Measurements from ENCODE around the gene KRTAP12-4.
"Not testable (repeated sequence)": the region's sequence is repeated elsewhere in the genome, so short reads cannot be mapped to it uniquely, and the experiment has no call there.

KRTAP12-4 gene

GRCh38 chr21:44657635-44658540 lies 3.4 kb upstream of the KRTAP12-4 start, which contains the start of gene KRTAP12-3:
KRTAP12-3 (plus strand) TSS chr21:44657932; CDS start chr21:44657980, 48 bp downstream.
- Mint-ChIP-seq H3K27ac (peak within 1 kb of the TSS; percentile 95 to 96), H3K36me3 (ENCODE audit: insufficient read depth) (peaks cover 27% of the 10 kb centered on the region), H3K4me1 (ENCODE audit: low read depth in 2 of 2) (peaks cover 57 to 62% of the 10 kb centered on the region in 2 donors), H3K27me3 (no peaks in the 10 kb centered on the region), H3K9me3 (peaks cover 6 to 8% of the 10 kb centered on the region in 2 donors), H3K4me3 (peak within 1 kb of the TSS; percentile 70 to 74)
- DNase-seq, result peak; percentile 63 to 68 (median 63)
- peak; percentile 67 for ATAC-seq (replicated peaks)

GRCh38 chr21:44656868-44657267 lies 2.4 kb upstream of the KRTAP12-4 start:
- Mint-ChIP-seq H3K27ac (peak overlapping the region; percentile 95 to 96), H3K4me1 (ENCODE audit: low read depth in 2 of 2) (peaks cover 57 to 62% of the 10 kb centered on the region in 2 donors), H3K4me3 (peak overlapping the region; percentile 70 to 74), H3K9me3 (peaks cover 3 to 8% of the 10 kb centered on the region in 2 donors), H3K36me3 (ENCODE audit: insufficient read depth) (peaks cover 27% of the 10 kb centered on the region), H3K27me3 (no peaks in the 10 kb centered on the region)
- no peak for ATAC-seq (replicated peaks)
- no peak for DNase-seq

- peak overlapping the region; percentile 91 to 93 for H3K27ac Mint-ChIP-seq
- H3K4me1 Mint-ChIP-seq (ENCODE audit: low read depth in 2 of 2), result peaks cover 49 to 55% of the 10 kb centered on the region in 2 donors
- peak overlapping the region; percentile 74 to 78 for H3K4me3 Mint-ChIP-seq
- DNase-seq (peak; percentile 64 to 79 (median 77)), ATAC-seq (replicated peaks) (peak; percentile 77)
- peaks cover 31% of the 10 kb centered on the region for H3K36me3 Mint-ChIP-seq (ENCODE audit: insufficient read depth)
- peaks cover 3 to 8% of the 10 kb centered on the region in 2 donors for H3K9me3 Mint-ChIP-seq
- no peaks in the 10 kb centered on the region for H3K27me3 Mint-ChIP-seq
These were observed 543 bp downstream of the KRTAP12-4 start for GRCh38 chr21:44653656-44654575.

GRCh38 chr21:44653123-44653522 lies 1.3 kb downstream of the KRTAP12-4 start:
- Mint-ChIP-seq H3K27ac (peak overlapping the region; percentile 91 to 93), H3K4me1 (ENCODE audit: low read depth in 2 of 2) (peaks cover 41 to 47% of the 10 kb centered on the region in 2 donors), H3K9me3 (peaks cover 0 to 8% of the 10 kb centered on the region in 2 donors), H3K27me3 (no peaks in the 10 kb centered on the region), H3K36me3 (ENCODE audit: insufficient read depth) (peaks cover 24% of the 10 kb centered on the region), H3K4me3 (no peak overlapping the region)
- ATAC-seq (replicated peaks), result no peak
- no peak for DNase-seq

- peaks cover 0 to 8% of the 10 kb centered on the region in 2 donors for H3K27me3 Mint-ChIP-seq
- peaks cover 13% of the 10 kb centered on the region for H3K36me3 Mint-ChIP-seq (ENCODE audit: insufficient read depth)
- H3K27ac Mint-ChIP-seq, result peak overlapping the region; percentile 30 to 67
- H3K4me1 Mint-ChIP-seq (ENCODE audit: low read depth in 2 of 2), result peaks cover 26 to 36% of the 10 kb centered on the region in 2 donors
- no peak for ATAC-seq (replicated peaks)
- H3K4me3 Mint-ChIP-seq, result no peak overlapping the region
- H3K9me3 Mint-ChIP-seq, result no peaks in the 10 kb centered on the region
- DNase-seq, result no peak
These were observed 3.3 kb downstream of the KRTAP12-4 start for GRCh38 chr21:44650973-44651675.

GRCh38 chr21:44650265-44650972 lies 4.0 kb downstream of the KRTAP12-4 start:
- no peak for ATAC-seq (replicated peaks)
- Mint-ChIP-seq H3K36me3 (ENCODE audit: insufficient read depth) (peaks cover 13% of the 10 kb centered on the region), H3K4me3 (no peak overlapping the region), H3K9me3 (no peaks in the 10 kb centered on the region), H3K4me1 (ENCODE audit: low read depth in 2 of 2) (peaks cover 24 to 35% of the 10 kb centered on the region in 2 donors), H3K27ac (peak overlapping the region; percentile 30 to 67), H3K27me3 (peaks cover 0 to 8% of the 10 kb centered on the region in 2 donors)
- no peak for DNase-seq

GRCh38 chr21:44649521-44650100 lies 4.8 kb downstream of the KRTAP12-4 start:
- H3K27me3 Mint-ChIP-seq, result peaks cover 0 to 8% of the 10 kb centered on the region in 2 donors
- peaks cover 5% of the 10 kb centered on the region in 2 donors for H3K9me3 Mint-ChIP-seq
- ATAC-seq (replicated peaks) (no peak), DNase-seq (no peak)
- H3K4me1 Mint-ChIP-seq (ENCODE audit: low read depth in 2 of 2), result peaks cover 22 to 29% of the 10 kb centered on the region in 2 donors
- peak overlapping the region in 1 of 2 donors; percentile 67 for H3K27ac Mint-ChIP-seq
- peaks cover 10% of the 10 kb centered on the region for H3K36me3 Mint-ChIP-seq (ENCODE audit: insufficient read depth)
- H3K4me3 Mint-ChIP-seq, result no peak overlapping the region

GRCh38 chr21:44648557-44649311 lies 5.7 kb downstream of the KRTAP12-4 start:
- peaks cover 4% of the 10 kb centered on the region for H3K36me3 Mint-ChIP-seq (ENCODE audit: insufficient read depth)
- peaks cover 14 to 20% of the 10 kb centered on the region in 2 donors for H3K4me1 Mint-ChIP-seq (ENCODE audit: low read depth in 2 of 2)
- no peak overlapping the region for H3K4me3 Mint-ChIP-seq
- DNase-seq, result no peak
- no peak for ATAC-seq (replicated peaks)
- peaks cover 12 to 14% of the 10 kb centered on the region in 2 donors for H3K9me3 Mint-ChIP-seq
- H3K27ac Mint-ChIP-seq, result peak overlapping the region in 1 of 2 donors; percentile 67
- peaks cover 0 to 8% of the 10 kb centered on the region in 2 donors for H3K27me3 Mint-ChIP-seq

GRCh38 chr21:44647222-44647552 lies 7.3 kb downstream of the KRTAP12-4 start:
- Mint-ChIP-seq H3K27me3 (peaks cover 0 to 8% of the 10 kb centered on the region in 2 donors), H3K36me3 (ENCODE audit: insufficient read depth) (peaks cover 4% of the 10 kb centered on the region), H3K4me3 (no peak overlapping the region), H3K9me3 (peaks cover 12 to 22% of the 10 kb centered on the region in 2 donors), H3K4me1 (ENCODE audit: low read depth in 2 of 2) (peaks cover 10 to 15% of the 10 kb centered on the region in 2 donors), H3K27ac (peak overlapping the region in 1 of 2 donors; percentile 63)
- ATAC-seq (replicated peaks), result no peak
- no peak for DNase-seq

GRCh38 chr21:44646366-44647221 lies 7.9 kb downstream of the KRTAP12-4 start, which contains the start of gene KRTAP10-11:
KRTAP10-11 (plus strand) TSS chr21:44646414; CDS start chr21:44646459, 45 bp downstream.
- not testable (repeated sequence) for H3K36me3 Mint-ChIP-seq (ENCODE audit: insufficient read depth); H3K27me3 Mint-ChIP-seq; DNase-seq; ATAC-seq (replicated peaks); H3K4me3 Mint-ChIP-seq
- peaks cover 10 to 14% of the 10 kb centered on the region in 2 donors for H3K4me1 Mint-ChIP-seq (ENCODE audit: low read depth in 2 of 2)
- H3K27ac Mint-ChIP-seq, result peak within 1 kb of the TSS in 1 of 2 donors; percentile 63
- H3K9me3 Mint-ChIP-seq, result peaks cover 12 to 22% of the 10 kb centered on the region in 2 donors

GRCh38 chr21:44644878-44645277 lies 9.6 kb downstream of the KRTAP12-4 start:
- peaks cover 4% of the 10 kb centered on the region for H3K36me3 Mint-ChIP-seq (ENCODE audit: insufficient read depth)
- H3K4me1 Mint-ChIP-seq (ENCODE audit: low read depth in 2 of 2), result peaks cover 8 to 9% of the 10 kb centered on the region in 2 donors
- no peak for DNase-seq
- H3K27ac Mint-ChIP-seq, result no peak overlapping the region
- no peak overlapping the region for H3K4me3 Mint-ChIP-seq
- peaks cover 14 to 38% of the 10 kb centered on the region in 2 donors for H3K9me3 Mint-ChIP-seq
- no peak for ATAC-seq (replicated peaks)
- peaks cover 0 to 13% of the 10 kb centered on the region in 2 donors for H3K27me3 Mint-ChIP-seq
